Calu3 (cell line): ENCODE measurements around the gene FDXR. TPM values are rescaled to one million over a fixed set of nuclear protein-coding genes. Genes with fewer than 3 reads are reported as not detected.

Source experiments
- BruUV-seq: library from RNA; stranded (reverse); fragments of 400-500 nt; replicated peaks from 2 replicates; lab custom pipeline; 2021; lab: Mats Ljungman, UMichigan
- CTCF ChIA-PET: fragments of 300-600 bp; sonication (Branson Sonifier 250); formaldehyde crosslinking; loops from one replicate; lab custom pipeline; 2022; ENCODE audit warnings: antibody characterized with exemption; lab: Charles Lee
- DNase-seq: peaks from one replicate; pipeline ENCODE4 v3.0.0; 2022
- H3K27ac Mint-ChIP-seq: one replicate; pipeline ENCODE4 v1.8.0; 2022; ENCODE audit warnings: mixed read lengths; ENCODE audit not compliant: unreplicated experiment
- H3K27me3 Mint-ChIP-seq: one replicate; pipeline ENCODE4 v1.8.0; 2022; ENCODE audit warnings: mixed read lengths; ENCODE audit not compliant: unreplicated experiment
- H3K36me3 Mint-ChIP-seq: one replicate; pipeline ENCODE4 v1.8.0; 2022; ENCODE audit warnings: mild to moderate bottlenecking, moderate library complexity, mixed read lengths; ENCODE audit not compliant: insufficient read depth, unreplicated experiment
- H3K4me1 Mint-ChIP-seq: one replicate; pipeline ENCODE4 v1.8.0; 2022; ENCODE audit warnings: mild to moderate bottlenecking, low read depth, mixed read lengths; ENCODE audit not compliant: unreplicated experiment
- H3K4me3 Mint-ChIP-seq: one replicate; pipeline ENCODE4 v1.8.0; 2022; ENCODE audit warnings: mild to moderate bottlenecking, low read depth, moderate library complexity, mixed read lengths; ENCODE audit not compliant: unreplicated experiment
- H3K9me3 Mint-ChIP-seq: one replicate; pipeline ENCODE4 v1.8.0; 2022; ENCODE audit warnings: low read depth, mixed read lengths; ENCODE audit not compliant: unreplicated experiment
- CTCF ChIP-seq: fragments of 200-600 bp; IDR thresholded peaks from one replicate; pipeline ENCODE4 v1.8.0; 2022; ENCODE audit warnings: antibody characterized with exemption; ENCODE audit not compliant: unreplicated experiment
- intact Hi-C: fragments of 100-400 bp; cut with micrococcal nuclease; formaldehyde crosslinking; loops from one replicate; pipeline ENCODE4 v1.10.0; 2022; ENCODE audit not compliant: unreplicated experiment
- total RNA-seq: library from RNA; stranded (reverse); gene quantifications from 2 replicates; pipeline ENCODE4 v1.2.3, GENCODE V29; 2022

FDXR gene
- total RNA-seq, 1 experiment from 2014 or later = 8.4 TPM

- peaks cover 4% of the 10 kb centered on the region for H3K36me3 Mint-ChIP-seq
- peaks cover 28% of the 10 kb centered on the region for H3K27me3 Mint-ChIP-seq
- no peak overlapping the region for H3K27ac Mint-ChIP-seq
- DNase-seq = no peak
- H3K9me3 Mint-ChIP-seq = no peaks in the 10 kb centered on the region
- intact Hi-C loops = no loop called here
- CTCF ChIA-PET = interaction anchor here (0.5 to 0.9 kb wide), 3 partner anchors 17 to 120 kb away, joined by 3 read pairs; no protein-coding TSS in a partner anchor
- H3K4me1 Mint-ChIP-seq = peaks cover 30% of the 10 kb centered on the region
- BruUV-seq = no TSS peak
- H3K4me3 Mint-ChIP-seq = no peak overlapping the region
- no peak for TF ChIP-seq CTCF
These were observed 5.9 kb upstream of the FDXR start for GRCh38 chr17:74878658-74879057.

- Mint-ChIP-seq H3K4me1 (peaks cover 31% of the 10 kb centered on the region), H3K27me3 (peaks cover 20% of the 10 kb centered on the region), H3K36me3 (peaks cover 12% of the 10 kb centered on the region), H3K4me3 (no peak overlapping the region), H3K9me3 (no peaks in the 10 kb centered on the region), H3K27ac (no peak overlapping the region)
- intact Hi-C loops = no loop called here
- no TSS peak for BruUV-seq
- no peak for TF ChIP-seq CTCF
- CTCF ChIA-PET = interaction anchor here (0.5 to 0.9 kb wide), 4 partner anchors 16 to 215 kb away, joined by 3 read pairs; no protein-coding TSS in a partner anchor
- DNase-seq = peak; percentile 81
These were observed 5.1 kb upstream of the FDXR start for GRCh38 chr17:74877592-74878548.

- no peak overlapping the region for H3K4me3 Mint-ChIP-seq
- no peaks in the 10 kb centered on the region for H3K9me3 Mint-ChIP-seq
- intact Hi-C loops = no loop called here
- no peak for DNase-seq
- TF ChIP-seq CTCF = no peak
- H3K27ac Mint-ChIP-seq = no peak overlapping the region
- peaks cover 23% of the 10 kb centered on the region for H3K36me3 Mint-ChIP-seq
- no TSS peak for BruUV-seq
- CTCF ChIA-PET = no interaction called here
- peaks cover 46% of the 10 kb centered on the region for H3K4me1 Mint-ChIP-seq
- peaks cover 2% of the 10 kb centered on the region for H3K27me3 Mint-ChIP-seq
These were observed 3.3 kb upstream of the FDXR start for GRCh38 chr17:74875977-74876593.

- Mint-ChIP-seq H3K9me3 (no peaks in the 10 kb centered on the region), H3K27ac (no peak overlapping the region), H3K27me3 (no peaks in the 10 kb centered on the region), H3K4me3 (no peak overlapping the region), H3K4me1 (peaks cover 46% of the 10 kb centered on the region), H3K36me3 (peaks cover 23% of the 10 kb centered on the region)
- CTCF ChIA-PET = interaction anchor here (0.6 kb wide), 1 partner anchor 43 kb away, joined by 3 read pairs; no protein-coding TSS in a partner anchor
- TF ChIP-seq CTCF = no peak
- intact Hi-C loops = no loop called here
- peak; percentile 32 for DNase-seq
- no TSS peak for BruUV-seq
These were observed 2.6 kb upstream of the FDXR start for GRCh38 chr17:74875155-74875976.
